ENCODE data around the gene SIAE. TPM values are rescaled to one million over a fixed set of nuclear protein-coding genes. Genes with fewer than 3 reads are reported as not detected.

Gene SIAE
- total and polyA plus RNA-seq, 12 donors = 17.9 to 92.9 (median 74.3) TPM

GRCh38 chr11:124672536-124673215 lies 863 bp downstream of the SIAE start:
- intact Hi-C loops (cut with DNase I) = loop anchor here in 8 of 10 donors (2.0 to 5.0 kb wide), 4 partner anchors 70 to 92 kb away; partner anchors contain the start of gene ESAM (in 5 of the 8)
- H3K27ac ChIP-seq = peak overlapping the region; percentile 61 to 97 (median 89)
- no peak for TF ChIP-seq CTCF (IDR thresholded peaks at IDR 0.05)
- H3K4me3 ChIP-seq = peak overlapping the region; percentile 65 to 86 (median 70)
- peaks cover 3 to 44% (median 27%) of the 10 kb centered on the region in 9 donors for H3K4me1 ChIP-seq
- 58 to 60% methylated on average over 7 of the region's 7 CpGs for WGBS, 2 donors
- peak in 1 of 8 donors; percentile 3 for ATAC-seq
- H3K36me3 ChIP-seq = peaks cover 0 to 12% (median 0%) of the 10 kb centered on the region in 9 donors
- DNase-seq = no peak
- no peaks in the 10 kb centered on the region for H3K27me3 ChIP-seq
- H3K9me3 ChIP-seq = no peaks in the 10 kb centered on the region

GRCh38 chr11:124670732-124671131 lies 2.8 kb downstream of the SIAE start:
- 64 to 70% methylated on average over 3 of the region's 3 CpGs for WGBS, 2 donors
- no peak overlapping the region for H3K27ac ChIP-seq
- DNase-seq (no peak), ATAC-seq (no peak)
- peaks cover 0 to 30% (median 0%) of the 10 kb centered on the region in 9 donors for H3K36me3 ChIP-seq
- H3K27me3 ChIP-seq = no peaks in the 10 kb centered on the region
- TF ChIP-seq CTCF (IDR thresholded peaks at IDR 0.05) = no peak
- no peaks in the 10 kb centered on the region for H3K9me3 ChIP-seq
- intact Hi-C loops (cut with DNase I) = loop anchor here in 5 of 10 donors (2.0 to 5.0 kb wide), 3 partner anchors 72 to 92 kb away; partner anchors contain the start of gene ESAM (in 2 of the 5)
- peaks cover 3 to 26% (median 20%) of the 10 kb centered on the region in 9 donors for H3K4me1 ChIP-seq
- no peak overlapping the region for H3K4me3 ChIP-seq

- peak; percentile 71 to 93 (median 82) for TF ChIP-seq CTCF (IDR thresholded peaks at IDR 0.05)
- peak in 1 of 8 donors; percentile 26 for ATAC-seq
- Histone ChIP-seq H3K27me3 (no peaks in the 10 kb centered on the region), H3K4me1 (peaks cover under 1 to 14% (median 11%) of the 10 kb centered on the region in 9 donors), H3K4me3 (no peak overlapping the region), H3K9me3 (no peaks in the 10 kb centered on the region), H3K36me3 (peaks cover 0 to 44% (median 5%) of the 10 kb centered on the region in 9 donors), H3K27ac (no peak overlapping the region)
- intact Hi-C loops (cut with DNase I) = loop anchor here (1.0 to 10.0 kb wide), 8 partner anchors 73 to 168 kb away; partner anchors contain the start of gene ESAM (in 2 of the 10)
- WGBS, 2 donors = 24% methylated on average over 8 of the region's 8 CpGs
- DNase-seq = peak in 1 of 2 donors; percentile 61
Measured at GRCh38 chr11:124669193-124669592, 4.3 kb downstream of the SIAE start.

- 90 to 94% methylated on average over 3 of the region's 3 CpGs for WGBS, 2 donors
- no peak overlapping the region for H3K27ac ChIP-seq
Measured at GRCh38 chr11:124667601-124668000, 5.9 kb downstream of the SIAE start.

More at GRCh38 chr11:124667601-124668000, 5.9 kb downstream of the SIAE start:
- DNase-seq = no peak
- Histone ChIP-seq H3K9me3 (no peaks in the 10 kb centered on the region), H3K4me3 (no peak overlapping the region), H3K36me3 (peaks cover 0 to 57% (median 5%) of the 10 kb centered on the region in 9 donors), H3K27me3 (no peaks in the 10 kb centered on the region), H3K4me1 (peaks cover 0 to 7% (median 1%) of the 10 kb centered on the region in 9 donors)
- no peak for TF ChIP-seq CTCF (IDR thresholded peaks at IDR 0.05)
- intact Hi-C loops (cut with DNase I) = loop anchor here in 5 of 10 donors (5.0 to 10.0 kb wide), 4 partner anchors 75 to 170 kb away; no protein-coding TSS in a partner anchor
- ATAC-seq = no peak

Measured in heart right ventricle (tissue), 16 donors.